IPS-NIHi7 (cell line): ENCODE data around the gene ZDHHC11B.
"Not testable (repeated sequence)": the region's sequence is repeated elsewhere in the genome, so short reads cannot be mapped to it uniquely, and the experiment has no call there.

ENCODE experiments used
- DNase-seq: peaks from one replicate; pipeline ENCODE4 v3.0.0; 2012; ENCODE audit warnings: mixed read lengths; ENCODE audit errors: extremely low spot score

ZDHHC11B gene, protein sequence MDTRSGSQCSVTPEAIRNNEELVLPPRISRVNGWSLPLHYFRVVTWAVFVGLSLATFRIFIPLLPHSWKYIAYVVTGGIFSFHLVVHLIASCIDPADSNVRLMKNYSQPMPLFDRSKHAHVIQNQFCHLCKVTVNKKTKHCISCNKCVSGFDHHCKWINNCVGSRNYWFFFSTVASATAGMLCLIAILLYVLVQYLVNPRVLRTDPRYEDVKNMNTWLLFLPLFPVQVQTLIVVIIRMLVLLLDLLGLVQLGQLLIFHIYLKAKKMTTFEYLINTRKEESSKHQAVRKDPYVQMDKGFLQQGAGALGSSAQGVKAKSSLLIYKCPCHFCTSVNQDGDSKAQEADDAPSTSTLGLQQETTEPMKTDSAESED

DNA sequence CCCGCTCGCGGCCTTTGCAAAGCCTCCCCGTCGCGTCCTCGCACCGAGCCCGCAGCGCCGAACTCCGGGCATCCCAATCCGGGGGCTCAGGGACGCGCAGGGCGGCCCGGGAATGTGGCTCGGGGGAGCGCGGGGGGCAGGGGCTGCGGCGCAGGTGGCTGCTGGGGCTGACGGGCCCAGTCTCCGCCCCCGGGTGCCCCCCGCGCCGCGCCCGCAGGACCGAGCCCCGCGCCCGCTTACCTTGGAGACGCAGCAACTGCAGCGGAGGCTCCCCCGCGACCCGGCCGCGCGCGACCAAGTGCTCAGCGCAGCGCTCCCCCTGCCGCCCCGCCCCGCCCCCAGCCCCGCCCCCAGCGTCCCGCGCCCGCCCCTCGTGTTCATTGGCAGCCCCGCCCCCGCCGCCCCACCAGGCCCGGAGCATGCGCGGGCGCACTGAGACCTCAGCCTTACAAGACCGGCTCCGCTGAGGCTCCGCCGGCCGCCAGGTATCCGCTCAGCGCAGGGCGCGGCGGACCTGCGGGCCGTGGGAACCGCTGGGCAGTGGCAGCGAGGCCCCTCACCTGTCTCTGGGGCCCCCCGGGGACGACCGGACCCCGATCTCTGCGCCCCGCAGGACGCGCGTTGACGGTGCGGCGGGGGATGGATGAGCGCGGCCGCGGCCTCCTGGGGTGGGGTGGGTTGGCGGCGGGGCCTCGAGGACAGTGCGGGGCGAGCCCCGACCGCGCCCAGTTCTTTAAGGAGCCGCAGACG is at the start of gene ZDHHC11B:
TSS of gene ZDHHC11B (minus strand) at position 302 of the 750 bp plus-strand sequence. CDS start 17,810 bp downstream, outside the sequence.
- DNase-seq: peak; percentile 76

DNA sequence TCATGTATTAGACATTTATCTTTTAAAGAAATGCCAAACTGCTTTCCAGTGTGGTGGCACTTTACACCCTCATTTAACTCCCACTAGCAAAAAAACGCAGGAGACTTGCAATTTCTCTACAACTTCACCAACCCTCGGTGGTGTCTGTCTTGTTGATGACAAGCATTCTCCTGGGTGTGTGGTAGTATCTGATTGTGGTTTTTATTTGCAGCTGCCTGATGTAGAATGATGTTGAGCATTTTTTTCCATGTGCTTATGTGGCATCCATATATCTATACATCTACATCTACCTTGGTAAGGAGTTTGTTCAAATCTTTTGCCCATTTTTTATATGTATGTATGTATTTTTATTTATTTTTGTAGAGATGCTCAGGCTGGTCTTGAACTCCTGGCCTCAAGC is 49.5 kb upstream of the ZDHHC11B start:
- DNase-seq: not testable (repeated sequence)

DNA sequence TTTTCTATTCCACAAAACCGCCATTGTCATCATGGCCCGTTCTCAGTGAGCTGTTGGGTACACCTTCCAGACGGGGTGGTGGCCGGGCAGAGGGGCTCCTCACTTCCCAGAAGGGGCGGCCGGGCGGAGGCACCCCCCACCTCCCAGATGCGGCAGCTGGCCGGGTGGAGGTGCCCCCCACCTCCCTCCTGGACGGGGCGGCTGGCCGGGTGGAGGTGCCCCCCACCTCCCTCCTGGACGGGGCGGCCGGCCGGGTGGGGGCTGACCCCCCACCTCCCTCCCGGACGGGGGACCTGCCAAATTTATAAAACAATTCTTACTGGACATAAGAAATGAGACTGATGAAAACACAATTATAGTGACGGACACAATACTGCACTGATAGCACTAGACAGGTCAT is 43.7 kb upstream of the ZDHHC11B start:
- not testable (repeated sequence) for DNase-seq

DNA sequence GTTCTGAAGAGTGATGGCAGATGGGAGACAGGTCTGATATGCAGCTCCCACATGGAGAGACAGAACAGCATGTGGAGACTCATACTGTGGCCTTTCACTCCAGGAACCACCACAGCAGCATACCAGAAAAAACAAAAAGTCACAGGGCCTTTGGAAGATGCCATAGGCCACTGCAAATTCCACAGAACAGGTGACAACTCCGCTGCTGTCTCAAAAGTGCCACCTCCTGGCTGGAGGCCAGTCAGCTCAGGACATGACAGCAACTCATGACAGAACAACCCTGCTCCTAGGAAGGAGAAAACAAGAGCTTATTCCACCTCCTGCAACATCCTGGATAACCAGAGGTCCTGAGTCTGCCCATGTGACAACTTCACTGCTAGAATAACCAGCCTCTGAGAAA is 41.0 kb upstream of the ZDHHC11B start:
- not testable (repeated sequence) for DNase-seq

DNA sequence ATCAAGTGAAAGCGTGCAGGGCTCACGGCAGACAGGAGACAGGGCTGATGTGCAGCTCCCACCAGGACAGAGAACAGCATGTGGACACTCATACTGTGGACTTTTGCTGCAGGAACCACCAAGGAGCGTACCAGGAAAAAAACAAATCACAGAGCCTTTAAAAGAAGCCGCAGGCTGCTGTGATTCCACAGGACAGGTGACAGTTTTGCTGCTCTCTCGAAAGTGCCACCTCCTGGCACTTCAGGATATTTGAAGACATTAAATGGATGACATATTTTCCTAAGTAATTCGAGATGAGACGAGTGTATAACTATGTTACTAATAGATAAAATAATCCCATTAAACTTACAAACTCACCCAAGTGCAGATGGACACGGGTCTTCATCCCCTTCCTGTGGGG is 37.0 kb upstream of the ZDHHC11B start:
- DNase-seq: no peak

DNA sequence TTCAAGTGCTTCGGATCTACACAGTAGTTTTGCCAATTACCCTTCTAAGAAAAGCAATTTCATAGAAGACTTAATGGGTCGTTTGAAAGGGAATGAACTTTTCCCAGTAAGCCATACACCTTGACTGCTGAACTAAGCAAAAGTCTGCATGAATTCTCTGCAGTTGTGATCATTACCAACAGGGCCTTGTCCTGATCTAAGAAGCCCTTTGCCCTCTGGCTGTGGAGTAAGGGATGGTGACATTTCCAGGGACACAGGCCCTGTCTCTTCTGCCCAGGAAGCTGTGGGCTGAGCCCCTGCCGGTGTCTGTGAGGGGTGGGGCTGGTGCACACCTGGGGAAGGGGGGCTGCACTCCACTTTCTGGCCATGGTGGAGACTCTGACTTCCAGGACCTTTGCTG is 35.7 kb upstream of the ZDHHC11B start:
- no peak for DNase-seq

DNA sequence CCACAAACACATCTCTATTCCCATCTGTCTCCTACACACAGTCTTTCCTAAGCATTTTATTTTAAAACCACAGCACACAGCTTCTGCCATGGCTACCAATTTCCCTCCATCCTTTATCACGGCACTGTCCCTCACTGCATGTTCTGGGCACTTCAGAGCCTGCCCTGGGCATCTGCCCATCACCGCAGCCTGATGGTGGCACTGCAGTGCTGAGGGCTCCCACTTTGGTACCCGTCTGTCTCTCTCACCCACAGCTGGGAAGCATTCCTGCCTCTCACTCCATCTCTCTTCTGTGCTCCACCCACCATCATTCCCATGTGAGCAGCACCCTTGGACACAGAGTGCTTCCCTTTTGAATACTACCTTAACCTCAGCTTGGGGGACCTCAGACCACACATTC is 34.5 kb upstream of the ZDHHC11B start:
- DNase-seq: no peak

DNA sequence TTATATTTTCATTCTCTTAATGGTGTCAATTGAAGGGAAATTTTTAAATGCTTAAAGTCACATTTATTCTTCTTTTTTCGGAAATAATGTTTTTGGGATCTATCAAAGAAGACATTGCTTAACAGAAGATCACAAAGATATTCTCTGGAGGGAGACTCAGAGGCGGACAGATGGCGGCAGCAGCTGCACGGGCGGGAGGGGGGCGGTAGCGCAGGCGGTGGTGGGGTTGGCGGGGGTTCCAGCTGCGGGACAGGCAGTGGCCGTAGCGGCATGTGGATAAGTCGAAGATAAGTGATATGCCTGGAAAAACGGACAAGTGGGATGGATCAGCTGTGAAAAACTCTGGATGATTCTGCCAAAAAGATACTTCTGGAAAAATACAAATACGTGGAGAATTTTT is 31.6 kb upstream of the ZDHHC11B start:
- no peak for DNase-seq

DNA sequence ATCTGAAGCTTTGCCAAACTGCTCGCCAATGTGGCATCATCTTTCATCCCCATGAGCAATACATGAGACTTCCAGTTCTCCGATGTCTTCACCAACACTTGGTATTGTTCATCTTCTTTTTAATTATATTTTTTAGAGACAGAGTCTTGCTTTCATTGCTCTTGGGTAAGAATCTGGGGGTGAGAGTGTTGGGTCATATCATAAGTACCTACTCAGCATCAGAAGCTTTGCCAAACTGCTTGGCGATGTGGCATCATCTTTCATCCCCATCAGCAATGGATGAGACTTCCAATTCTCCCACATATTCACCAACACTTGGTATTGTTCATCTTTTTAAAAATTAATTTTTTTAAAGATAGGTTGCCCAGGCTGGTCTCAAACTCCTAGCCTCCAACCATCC is 30.9 kb upstream of the ZDHHC11B start:
- no peak for DNase-seq

DNA sequence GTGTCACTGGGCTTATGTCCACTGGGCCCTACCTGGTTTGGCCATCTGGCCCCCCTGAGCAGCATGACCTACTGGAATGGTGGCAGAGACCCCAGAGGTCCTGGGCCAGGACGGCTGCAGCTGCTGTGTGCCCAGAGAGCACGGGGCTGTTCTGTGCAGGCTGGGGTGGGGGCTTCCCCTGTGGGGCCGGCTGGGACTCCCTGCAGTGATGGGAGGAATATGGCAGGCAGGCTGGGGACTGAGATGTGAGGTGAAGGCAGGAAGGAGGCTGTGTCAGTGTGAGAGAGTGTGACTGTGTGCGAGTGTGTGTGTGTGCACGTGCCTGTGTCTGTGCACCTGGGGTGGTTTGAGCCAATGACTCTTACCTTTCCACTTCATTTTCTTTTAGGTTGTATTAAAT is 29.0 kb upstream of the ZDHHC11B start:
- not testable (repeated sequence) for DNase-seq

DNA sequence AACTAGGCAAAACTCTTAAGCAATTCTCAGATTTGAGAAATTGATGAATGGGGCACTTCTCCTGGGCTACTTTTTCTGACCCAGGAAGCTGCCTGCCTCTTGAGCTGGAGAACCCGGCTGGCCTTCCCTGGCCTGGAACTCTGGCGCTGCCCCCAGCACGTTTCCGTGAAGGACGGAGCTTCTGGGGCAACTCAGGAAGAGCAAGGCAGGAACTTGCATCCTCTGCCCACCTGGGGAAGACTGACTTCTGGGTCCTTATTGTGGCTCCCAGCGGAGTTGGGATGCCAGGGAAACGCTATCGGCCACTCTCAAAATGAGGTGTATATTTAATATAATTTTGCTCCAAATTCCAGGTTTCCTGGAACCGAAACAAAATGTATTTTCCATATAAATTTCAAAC is 26.9 kb upstream of the ZDHHC11B start:
- DNase-seq: not testable (repeated sequence)

DNA sequence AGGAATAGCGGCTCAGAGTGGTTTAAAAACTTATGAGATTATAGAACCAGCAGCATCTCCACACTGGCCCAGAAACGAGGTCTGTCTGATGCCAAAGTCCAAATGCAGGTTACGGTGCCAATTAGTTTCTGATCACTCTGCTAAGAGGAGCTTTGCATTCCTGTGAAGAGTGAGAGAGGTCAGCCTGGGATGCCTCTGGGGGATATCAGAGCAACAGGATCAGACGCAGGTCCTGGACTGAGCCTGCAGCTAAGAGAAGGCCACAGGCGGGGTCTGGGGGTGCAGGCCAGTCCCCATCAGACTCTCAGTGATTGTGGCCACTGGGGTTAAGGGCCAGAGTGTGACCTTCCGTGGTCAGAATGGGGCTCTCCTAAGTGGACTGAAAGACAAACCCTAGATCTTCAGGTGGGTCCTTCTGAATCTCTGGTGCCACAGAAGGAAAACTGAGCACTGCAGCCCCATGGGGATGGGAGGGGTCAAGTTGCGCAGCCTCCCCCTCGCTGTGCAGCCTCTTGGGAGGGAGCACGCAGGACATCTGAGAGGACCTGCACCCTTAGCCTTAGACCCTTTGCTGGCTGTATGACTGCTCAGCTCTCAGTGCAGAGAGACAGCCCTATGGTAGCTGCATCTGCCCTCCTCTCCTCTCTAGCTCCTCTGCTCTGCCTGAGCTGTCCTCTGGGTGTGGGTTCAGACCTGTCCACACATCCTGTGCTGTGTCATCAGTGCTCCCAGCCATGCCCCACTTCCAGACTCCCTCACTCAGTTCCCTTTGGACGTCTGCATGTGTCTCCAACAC is 23.4 kb upstream of the ZDHHC11B start:
- DNase-seq: not testable (repeated sequence)

DNA sequence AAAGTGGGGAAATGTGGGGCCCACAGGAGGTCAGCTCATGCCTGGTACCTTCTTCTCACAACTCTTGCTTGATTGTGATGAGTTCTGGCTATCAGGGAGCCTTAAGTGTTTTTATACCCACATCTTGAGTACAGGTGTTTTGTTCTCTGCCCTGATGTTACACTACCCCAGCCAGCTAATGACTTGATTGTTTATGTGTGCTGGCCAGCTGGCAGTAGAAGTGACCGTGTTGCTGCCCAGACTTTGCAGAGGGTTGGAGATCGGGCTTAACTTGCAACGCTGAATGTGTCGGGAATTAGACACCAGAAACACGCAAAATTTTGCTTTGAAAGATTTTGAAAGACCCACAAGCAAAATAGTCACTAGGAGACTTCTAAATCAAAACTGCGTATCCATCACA is 16.9 kb upstream of the ZDHHC11B start:
- no peak for DNase-seq

DNA sequence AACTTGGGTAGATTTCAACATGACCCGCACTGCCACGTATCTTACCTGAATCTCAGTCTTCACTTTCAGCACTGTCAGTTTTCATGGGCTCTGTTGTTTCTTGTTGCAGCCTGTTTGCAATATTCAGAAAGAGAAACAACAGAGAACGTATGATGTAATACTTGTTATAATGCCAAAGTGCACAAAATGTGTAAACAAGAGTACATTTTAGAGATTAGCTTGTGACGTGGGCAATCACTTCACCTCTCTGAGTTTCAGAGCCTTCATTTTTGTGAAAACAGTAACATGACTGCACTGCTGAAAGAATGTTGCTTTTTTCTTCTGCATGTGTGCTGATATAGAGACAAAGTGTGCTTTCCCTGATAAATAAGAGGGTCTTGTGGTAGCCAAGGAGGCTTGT is 16.5 kb upstream of the ZDHHC11B start:
- not testable (repeated sequence) for DNase-seq

DNA sequence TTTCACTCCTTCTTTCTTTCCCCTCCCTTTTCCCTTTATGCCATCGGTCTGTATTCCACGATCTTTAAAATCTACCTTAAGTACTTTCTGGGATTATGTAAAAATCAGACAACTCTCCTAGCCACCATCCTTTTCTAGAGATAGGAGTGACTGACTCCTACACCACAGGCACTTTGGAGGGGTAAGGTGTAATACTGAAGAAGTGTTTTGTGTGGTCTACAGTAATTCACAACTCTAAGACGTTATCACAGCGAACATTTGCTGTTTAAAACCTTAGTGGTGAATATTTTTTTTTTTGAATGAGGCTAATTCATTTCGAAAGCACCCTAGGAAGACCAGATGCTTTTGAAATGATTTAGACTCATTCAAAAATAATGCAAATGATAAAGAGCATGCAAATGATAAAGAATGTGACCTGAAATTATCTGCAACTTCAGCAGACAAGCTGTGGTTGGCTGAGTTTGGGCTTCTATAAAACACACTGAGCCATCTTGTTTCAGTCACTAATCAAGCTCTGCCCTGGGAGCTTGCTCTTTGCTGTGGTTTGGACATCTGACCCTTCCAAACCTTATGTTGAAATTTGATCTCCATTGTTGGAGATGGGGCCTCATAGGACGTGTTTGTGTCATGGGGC is 14.1 kb upstream of the ZDHHC11B start:
- DNase-seq: not testable (repeated sequence)

DNA sequence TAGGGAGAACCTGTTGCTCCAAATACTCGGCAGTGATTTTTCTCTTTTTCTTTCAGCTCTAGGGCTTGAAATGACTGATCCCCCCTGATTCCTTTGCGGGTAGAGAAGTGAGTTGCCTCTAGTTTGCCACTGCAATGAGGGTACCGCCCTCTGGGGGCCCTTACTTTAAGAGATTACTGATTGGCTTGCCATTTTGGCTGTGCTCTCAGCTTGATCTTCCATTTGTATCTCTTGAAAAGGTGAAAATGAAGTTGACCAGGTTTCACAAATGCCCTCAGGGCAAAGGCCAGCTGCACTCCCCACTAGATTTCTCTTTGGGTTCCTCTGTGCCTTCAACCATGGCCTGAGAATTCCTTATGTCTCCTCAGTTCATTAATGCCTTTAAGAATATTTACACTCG is 13.5 kb upstream of the ZDHHC11B start:
- not testable (repeated sequence) for DNase-seq

DNA sequence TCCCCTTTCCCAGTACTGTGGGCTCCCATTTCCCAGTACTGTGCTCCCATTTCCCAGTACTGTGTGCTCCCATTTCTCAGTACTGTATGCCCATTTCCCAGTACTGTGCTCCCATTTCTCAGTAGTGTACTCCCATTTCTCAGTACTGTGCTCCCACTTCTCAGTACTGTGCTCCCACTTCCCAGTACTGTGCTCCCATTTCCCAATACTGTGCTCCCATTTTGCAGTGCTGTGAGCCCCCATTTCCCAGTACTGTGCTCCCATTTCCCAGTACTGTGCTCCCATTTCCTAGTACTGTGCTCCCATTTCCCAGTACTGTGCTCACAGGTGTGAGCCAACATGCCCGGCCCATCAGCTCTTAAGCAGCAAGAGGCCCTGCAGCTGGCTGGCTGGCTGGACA is 11.3 kb upstream of the ZDHHC11B start:
- DNase-seq: not testable (repeated sequence)

DNA sequence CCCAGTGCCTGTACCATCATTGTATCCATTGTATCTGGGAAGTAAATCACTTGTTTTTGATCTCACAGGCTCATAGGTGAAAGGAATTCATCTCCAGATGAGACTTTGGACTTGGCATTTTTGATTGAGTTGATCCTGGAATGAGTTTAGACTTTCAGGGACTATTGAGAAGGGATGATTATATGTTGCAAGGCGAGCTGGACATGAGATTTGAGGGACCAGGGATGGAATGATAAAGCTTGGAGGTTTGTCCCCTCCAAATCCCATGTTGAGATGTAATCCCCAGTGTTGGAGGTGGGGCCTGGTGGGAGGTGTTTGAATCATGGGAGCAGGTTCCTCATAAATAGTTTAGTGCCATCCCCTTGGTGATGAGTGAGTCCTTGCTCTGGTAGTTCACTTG is 10.4 kb upstream of the ZDHHC11B start:
- not testable (repeated sequence) for DNase-seq

DNA sequence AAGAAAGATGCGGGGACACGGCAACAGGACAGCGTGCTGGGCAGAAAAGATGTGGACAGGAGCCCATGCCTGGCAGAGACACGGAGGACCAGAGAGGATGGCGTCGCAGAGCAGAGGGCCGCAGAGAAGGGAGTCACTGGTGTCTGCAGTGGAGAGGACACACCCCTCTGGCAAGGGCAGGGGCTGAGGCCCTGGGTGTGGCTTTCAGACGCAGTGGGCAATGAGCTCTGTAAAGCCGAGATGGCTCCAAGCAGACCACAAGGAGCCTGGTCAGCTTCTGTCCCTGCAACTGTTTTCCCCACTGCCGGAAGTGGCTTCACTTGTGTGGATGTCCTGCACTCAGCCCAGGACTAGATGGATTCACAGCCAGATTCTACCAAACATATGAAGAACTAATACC is 4.2 kb upstream of the ZDHHC11B start:
- not testable (repeated sequence) for DNase-seq

DNA sequence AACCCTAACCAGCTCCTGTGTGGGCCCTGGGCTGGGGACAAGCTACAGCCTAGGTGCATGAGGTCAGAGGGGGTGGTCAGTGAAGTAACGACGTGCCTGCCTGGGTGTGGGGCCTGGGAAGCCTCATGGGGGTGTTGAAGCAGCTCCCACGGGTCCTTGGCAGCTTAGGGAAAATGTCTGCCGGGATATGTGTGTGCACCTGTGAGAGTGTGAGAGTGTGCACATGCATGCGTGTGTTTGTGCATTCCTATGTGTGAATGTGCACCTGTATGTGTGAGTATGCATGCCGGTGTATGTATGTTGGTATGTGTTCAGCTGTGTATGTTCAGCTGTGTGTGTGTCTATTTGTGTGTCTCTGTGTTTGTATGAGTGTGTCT is 3.3 kb upstream of the ZDHHC11B start:
- not testable (repeated sequence) for DNase-seq

DNA sequence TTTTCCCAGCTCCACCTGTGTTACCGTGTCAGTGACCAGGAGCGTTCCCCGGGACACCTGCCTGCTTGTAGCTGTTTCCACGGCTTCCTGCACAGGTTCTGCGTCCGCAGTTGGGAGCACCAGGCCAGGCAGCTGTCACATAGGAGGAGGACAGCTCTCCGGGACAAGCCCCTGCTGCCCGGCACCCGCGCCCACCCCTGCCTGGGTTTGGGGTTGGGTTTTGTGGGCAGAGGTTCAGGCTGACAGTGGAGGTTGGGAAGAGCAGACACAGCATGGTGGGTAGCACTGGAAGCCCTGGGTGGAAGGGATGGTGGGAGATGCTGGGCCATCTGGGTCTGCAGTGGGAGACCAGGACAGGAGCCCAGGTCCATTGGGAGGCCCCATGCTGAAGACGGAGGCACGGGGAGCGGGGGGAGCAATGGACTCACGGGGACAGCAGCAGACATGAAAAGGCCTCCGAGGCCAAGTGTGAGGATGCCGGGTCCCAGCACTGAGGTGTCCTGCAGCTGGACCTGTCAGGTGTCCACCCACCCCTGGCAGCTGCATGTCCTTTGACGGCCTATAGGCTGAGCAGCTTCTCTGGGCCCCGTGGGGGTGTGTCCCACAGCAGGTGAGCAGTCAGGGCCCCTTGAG is 2.8 kb upstream of the ZDHHC11B start:
- not testable (repeated sequence) for DNase-seq
